Spleen (tissue), 7 donors: ENCODE results near the gene FGFBP1.

Source experiments
- CTCF ChIP-seq, 11 experiments: fragments of 200-600 bp in 7 of 11; fragments of 450-650 bp in 4 of 11; sonication (generic) in 4 of 11; IDR thresholded peaks in 8 of 11; conservative IDR thresholded peaks in 3 of 11; 1 replicate in 7 of 11; 2 replicates in 4 of 11; pipeline versions ENCODE4 v1.4.0 to v1.8.0; 2016 to 2021; ENCODE audit warnings: antibody characterized with exemption in 11 of 11, inconsistent platforms in 4 of 11, mild to moderate bottlenecking in 1 of 11
- POLR2A ChIP-seq, 3 donors: fragments of 450-650 bp; IDR thresholded peaks; one replicate each; pipeline ENCODE4 v1.5.1; 2017; ENCODE audit warnings: antibody characterized with exemption in 3 of 3, mild to moderate bottlenecking in 1 of 3
- POLR2AphosphoS5 ChIP-seq, 3 donors: sonication (generic); formaldehyde crosslinking; IDR thresholded peaks; one replicate each; pipeline ENCODE4 v1.5.1; 2017; ENCODE audit warnings: antibody characterized with exemption in 3 of 3
- donor health status: DM: no; HTN: no; CAD: no; lungs with moderate emphysema.
- donor health status: DM: no; HTN: no; CAD: no.
- donor health status: DM: no; HTN: no; CAD: no.

- TF ChIP-seq CTCF (IDR thresholded peaks at IDR 0.05 in 8 of 11, conservative IDR thresholded peaks at IDR 0.05 in 3 of 11) (no peak), POLR2A (IDR thresholded peaks at IDR 0.05) (no peak), POLR2AphosphoS5 (IDR thresholded peaks at IDR 0.05) (peak; percentile 16 to 64 (median 58))
Measured at GRCh38 chr4:15906020-15906443, 32.5 kb downstream of the FGFBP1 start.
